Measurements from ENCODE around the gene CITED2.

Gene CITED2

DNA sequence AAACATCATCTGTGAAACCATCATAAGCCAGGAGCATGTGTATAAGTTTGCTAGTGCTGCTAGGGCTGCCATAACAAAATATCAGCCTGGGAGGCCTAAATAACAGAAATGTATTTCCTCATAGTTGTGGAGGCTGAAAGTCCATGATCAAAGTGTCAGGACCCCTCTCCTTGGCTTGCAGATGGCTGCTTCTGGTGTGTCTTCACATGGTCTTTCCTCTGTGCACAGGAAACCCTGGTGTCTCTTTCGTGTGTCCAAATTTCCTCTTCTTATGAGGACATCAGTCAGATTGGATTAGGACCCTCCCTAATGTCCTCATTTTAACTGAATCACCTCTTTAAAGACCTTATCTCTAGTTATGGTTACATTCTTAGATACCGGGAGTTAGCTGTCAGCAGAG is 6.2 kb upstream of the CITED2 start:
- Histone ChIP-seq H3K27me3 (ENCODE audit: low read depth, low read length) (no peaks in the 10 kb centered on the region), H3K4me3 (ENCODE audit: low read depth in 1 of 2, low read length in 2 of 2) (no peak overlapping the region), H3K4me1 (ENCODE audit: control insufficient read depth in 1 of 2, insufficient read depth in 2 of 2, low read length in 2 of 2) (peaks cover 0 to 10% of the 10 kb centered on the region in 2 donors), H3K9me3 (ENCODE audit: control insufficient read depth in 1 of 2, low read length in 2 of 2) (no peaks in the 10 kb centered on the region), H3K27ac (ENCODE audit: low read length) (no peak overlapping the region), H3K36me3 (ENCODE audit: control insufficient read depth in 1 of 2, insufficient read depth in 2 of 2, low read length in 2 of 2) (peaks cover 0 to 3% of the 10 kb centered on the region in 2 donors)

DNA sequence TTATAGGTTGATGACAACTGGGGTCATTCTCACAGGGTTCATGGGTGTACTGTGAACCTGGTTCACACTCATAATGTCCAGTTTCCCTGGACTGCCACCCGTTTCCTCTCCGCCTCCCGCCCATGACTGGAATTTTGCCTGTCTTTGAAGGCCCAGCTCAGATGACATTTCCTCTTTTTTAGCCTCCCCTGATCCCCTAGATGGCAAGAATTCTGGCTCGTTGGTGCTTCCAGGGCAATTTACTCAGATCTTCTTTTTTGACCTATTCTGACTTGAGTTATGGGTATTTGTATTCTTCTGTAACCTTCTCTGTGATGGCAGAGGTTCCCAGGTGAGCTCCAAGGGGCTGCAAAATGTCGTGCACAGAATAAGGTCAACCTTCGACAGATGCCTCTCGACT is 5.7 kb upstream of the CITED2 start:
- H3K9me3 ChIP-seq (ENCODE audit: control insufficient read depth in 1 of 2, low read length in 2 of 2) = no peaks in the 10 kb centered on the region
- H3K4me3 ChIP-seq (ENCODE audit: low read depth in 1 of 2, low read length in 2 of 2) = no peak overlapping the region
- H3K27me3 ChIP-seq (ENCODE audit: low read depth, low read length) = no peaks in the 10 kb centered on the region
- H3K4me1 ChIP-seq (ENCODE audit: control insufficient read depth in 1 of 2, insufficient read depth in 2 of 2, low read length in 2 of 2) = peaks cover 0 to 10% of the 10 kb centered on the region in 2 donors
- H3K27ac ChIP-seq (ENCODE audit: low read length) = no peak overlapping the region
- peaks cover 0 to 6% of the 10 kb centered on the region in 2 donors for H3K36me3 ChIP-seq (ENCODE audit: control insufficient read depth in 1 of 2, insufficient read depth in 2 of 2, low read length in 2 of 2)

DNA sequence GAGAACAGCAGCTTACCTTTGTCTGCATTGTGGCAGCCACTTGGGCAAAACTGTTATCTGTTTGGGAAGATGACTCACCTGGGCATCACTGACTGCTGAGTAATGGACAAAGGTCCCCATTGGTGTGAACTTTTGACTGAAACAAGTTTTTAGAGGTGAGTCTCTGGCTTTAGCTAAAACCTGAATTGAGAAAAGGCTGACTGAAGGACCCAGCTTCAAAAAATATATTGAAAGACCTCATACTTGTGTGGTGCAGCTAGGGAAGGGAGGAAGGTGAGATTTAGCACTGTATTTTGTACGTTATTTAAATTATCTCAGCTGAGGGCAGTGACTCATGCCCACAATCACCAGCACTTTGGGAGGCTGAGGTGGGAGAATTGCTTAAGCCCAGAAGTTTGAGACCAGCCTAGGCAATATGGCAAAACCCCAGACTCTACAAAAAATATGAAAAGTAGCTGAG is 4.5 kb upstream of the CITED2 start:
- Histone ChIP-seq H3K4me1 (ENCODE audit: control insufficient read depth in 1 of 2, insufficient read depth in 2 of 2, low read length in 2 of 2) (peaks cover 0 to 10% of the 10 kb centered on the region in 2 donors), H3K36me3 (ENCODE audit: control insufficient read depth in 1 of 2, insufficient read depth in 2 of 2, low read length in 2 of 2) (peaks cover 0 to 11% of the 10 kb centered on the region in 2 donors), H3K9me3 (ENCODE audit: control insufficient read depth in 1 of 2, low read length in 2 of 2) (no peaks in the 10 kb centered on the region), H3K27me3 (ENCODE audit: low read depth, low read length) (no peaks in the 10 kb centered on the region), H3K4me3 (ENCODE audit: low read depth in 1 of 2, low read length in 2 of 2) (no peak overlapping the region), H3K27ac (ENCODE audit: low read length) (no peak overlapping the region)

DNA sequence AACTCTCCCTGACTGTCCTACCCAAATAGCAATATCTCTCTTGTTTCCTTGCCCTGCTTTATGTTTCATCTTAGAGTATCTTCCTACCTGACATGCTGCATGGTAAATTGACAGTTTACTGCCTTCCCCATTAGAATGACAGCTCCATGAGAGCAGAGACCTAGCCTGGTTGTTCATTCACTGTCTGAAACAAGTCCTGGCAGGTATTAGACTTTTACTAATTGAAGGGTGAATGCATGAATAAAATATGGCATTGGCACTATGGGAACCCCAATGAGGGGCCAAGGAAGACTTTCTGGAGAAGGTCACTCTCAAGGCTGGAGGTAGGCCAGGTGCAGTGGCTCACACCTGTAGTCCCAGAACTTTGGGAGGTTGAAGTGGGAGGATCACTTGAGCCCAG is 3.8 kb upstream of the CITED2 start:
- H3K4me1 ChIP-seq (ENCODE audit: control insufficient read depth in 1 of 2, insufficient read depth in 2 of 2, low read length in 2 of 2) = peaks cover 0 to 10% of the 10 kb centered on the region in 2 donors
- no peaks in the 10 kb centered on the region for H3K9me3 ChIP-seq (ENCODE audit: control insufficient read depth in 1 of 2, low read length in 2 of 2)
- no peaks in the 10 kb centered on the region for H3K27me3 ChIP-seq (ENCODE audit: low read depth, low read length)
- H3K4me3 ChIP-seq (ENCODE audit: low read depth in 1 of 2, low read length in 2 of 2) = no peak overlapping the region
- peaks cover 0 to 14% of the 10 kb centered on the region in 2 donors for H3K36me3 ChIP-seq (ENCODE audit: control insufficient read depth in 1 of 2, insufficient read depth in 2 of 2, low read length in 2 of 2)
- H3K27ac ChIP-seq (ENCODE audit: low read length) = no peak overlapping the region

DNA sequence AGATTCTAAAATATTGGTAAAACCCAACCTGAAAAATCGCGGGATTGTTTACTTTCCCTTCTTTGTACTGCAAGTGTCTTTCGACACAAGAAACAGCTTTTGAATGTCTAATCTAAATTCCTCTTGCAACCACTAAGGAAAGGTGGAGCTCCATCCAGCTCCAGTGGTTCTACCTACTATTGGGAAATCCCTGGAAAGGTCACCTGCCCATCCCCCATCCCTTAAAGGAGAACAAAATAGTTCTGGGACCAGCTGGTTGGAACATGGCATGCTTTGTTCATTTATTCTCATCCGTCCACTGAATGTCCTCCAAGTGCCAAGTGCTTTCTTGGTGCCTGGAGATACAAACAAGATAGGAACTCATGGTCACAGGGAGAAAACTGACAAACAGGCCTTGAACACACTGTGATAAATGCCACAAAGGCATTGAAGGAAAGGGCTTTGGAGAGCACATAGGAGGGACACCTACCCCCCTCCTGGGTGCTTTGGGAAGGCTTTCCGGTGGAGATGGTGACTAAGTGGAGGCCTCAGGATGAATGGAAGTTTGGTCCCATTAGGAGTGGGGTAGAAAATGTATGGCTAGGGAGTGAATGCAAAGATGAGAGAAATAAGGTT is 2.3 kb upstream of the CITED2 start:
- H3K27ac ChIP-seq (ENCODE audit: low read length) = peak overlapping the region; percentile 99
- H3K36me3 ChIP-seq (ENCODE audit: control insufficient read depth in 1 of 2, insufficient read depth in 2 of 2, low read length in 2 of 2) = peaks cover 0 to 18% of the 10 kb centered on the region in 2 donors
- peaks cover 0 to 10% of the 10 kb centered on the region in 2 donors for H3K4me1 ChIP-seq (ENCODE audit: control insufficient read depth in 1 of 2, insufficient read depth in 2 of 2, low read length in 2 of 2)
- H3K4me3 ChIP-seq (ENCODE audit: low read depth in 1 of 2, low read length in 2 of 2) = peak overlapping the region; percentile 99
- H3K9me3 ChIP-seq (ENCODE audit: control insufficient read depth in 1 of 2, low read length in 2 of 2) = no peaks in the 10 kb centered on the region
- H3K27me3 ChIP-seq (ENCODE audit: low read depth, low read length) = no peaks in the 10 kb centered on the region

DNA sequence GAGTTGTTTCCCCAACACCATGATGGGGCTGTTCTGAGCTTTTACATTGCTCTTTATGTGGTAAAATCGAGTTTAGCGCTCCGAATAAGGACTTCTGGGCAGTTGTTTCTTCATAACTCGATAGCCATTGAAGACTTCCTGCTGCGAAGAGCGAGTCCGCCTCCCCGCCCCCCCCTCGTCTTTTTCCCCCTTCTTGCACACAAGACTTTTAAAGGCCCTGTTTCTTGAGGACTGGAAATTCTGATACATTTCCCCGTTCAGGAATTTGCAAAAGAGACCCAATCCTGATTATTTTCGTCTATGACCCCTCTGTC is 1.5 kb upstream of the CITED2 start:
- Histone ChIP-seq H3K4me3 (ENCODE audit: low read depth in 1 of 2, low read length in 2 of 2) (peak overlapping the region; percentile 99), H3K27ac (ENCODE audit: low read length) (peak overlapping the region; percentile 99), H3K9me3 (ENCODE audit: control insufficient read depth in 1 of 2, low read length in 2 of 2) (no peaks in the 10 kb centered on the region), H3K36me3 (ENCODE audit: control insufficient read depth in 1 of 2, insufficient read depth in 2 of 2, low read length in 2 of 2) (peaks cover 0 to 18% of the 10 kb centered on the region in 2 donors), H3K27me3 (ENCODE audit: low read depth, low read length) (no peaks in the 10 kb centered on the region), H3K4me1 (ENCODE audit: control insufficient read depth in 1 of 2, insufficient read depth in 2 of 2, low read length in 2 of 2) (peaks cover 3 to 10% of the 10 kb centered on the region in 2 donors)

DNA sequence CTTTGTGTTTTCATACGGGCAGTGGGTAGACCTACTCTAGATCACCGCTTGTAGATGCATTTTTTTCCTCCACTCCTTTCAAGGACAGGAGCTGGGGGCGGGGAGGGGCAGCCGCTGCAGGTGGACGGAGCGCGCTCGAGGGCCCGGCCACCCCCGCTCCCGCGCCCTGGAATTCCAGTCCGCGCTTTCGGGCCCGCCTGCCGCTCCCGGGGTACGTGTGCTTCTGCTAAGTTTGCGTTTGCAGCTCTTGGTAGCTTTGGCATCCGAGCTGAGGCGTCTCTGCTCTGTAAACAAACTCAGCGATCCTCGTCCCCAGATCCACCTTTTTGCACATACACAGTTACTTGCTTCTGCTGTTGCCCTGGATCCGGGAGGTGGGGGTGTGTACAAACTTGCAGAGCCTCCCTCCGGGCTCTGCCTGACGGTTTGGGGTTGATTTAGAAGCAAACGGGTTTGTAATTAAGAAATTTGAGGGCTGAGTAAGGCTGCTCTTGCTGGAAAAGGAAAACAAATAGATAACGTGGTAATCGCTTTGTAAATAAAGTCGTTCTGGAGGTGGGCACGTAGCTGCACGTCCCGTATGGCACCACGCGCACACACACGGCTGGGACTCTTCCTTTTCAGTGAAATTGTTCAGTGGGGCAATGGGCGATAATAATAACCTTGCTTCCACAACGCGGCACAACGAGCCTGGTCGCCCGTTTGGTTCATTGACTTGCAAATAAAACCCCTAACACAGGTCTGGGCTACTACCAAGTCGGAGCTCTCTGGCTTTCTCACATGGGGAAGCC is 973 bp upstream of the CITED2 start:
- Histone ChIP-seq H3K27me3 (ENCODE audit: low read depth, low read length) (no peaks in the 10 kb centered on the region), H3K4me1 (ENCODE audit: control insufficient read depth in 1 of 2, insufficient read depth in 2 of 2, low read length in 2 of 2) (peaks cover 5 to 14% of the 10 kb centered on the region in 2 donors), H3K4me3 (ENCODE audit: low read depth in 1 of 2, low read length in 2 of 2) (peak overlapping the region; percentile 99), H3K27ac (ENCODE audit: low read length) (peak overlapping the region; percentile 99), H3K9me3 (ENCODE audit: control insufficient read depth in 1 of 2, low read length in 2 of 2) (no peaks in the 10 kb centered on the region), H3K36me3 (ENCODE audit: control insufficient read depth in 1 of 2, insufficient read depth in 2 of 2, low read length in 2 of 2) (peaks cover 0 to 18% of the 10 kb centered on the region in 2 donors)

DNA sequence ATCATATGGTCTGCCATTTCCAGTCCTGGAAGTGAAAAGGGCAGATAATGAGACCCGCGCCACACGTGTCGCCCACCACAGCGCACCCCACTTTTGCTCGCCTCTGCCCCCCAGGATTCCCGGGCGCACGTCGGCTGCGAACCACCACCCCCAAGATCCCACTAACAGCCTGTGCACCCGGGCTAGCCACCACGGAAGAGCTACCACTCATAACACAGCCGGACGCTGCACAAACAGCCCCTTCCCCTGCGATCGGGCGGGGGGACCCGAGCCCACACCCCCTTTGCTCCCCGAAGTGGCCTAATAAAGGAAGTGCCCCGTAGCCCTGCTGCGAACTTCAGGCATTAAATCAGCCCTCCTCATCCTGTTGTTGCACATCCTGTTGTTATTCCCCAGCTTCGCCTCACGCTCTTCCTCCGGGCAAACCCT is 506 bp downstream of the CITED2 start:
- peak overlapping the region; percentile 99 for H3K4me3 ChIP-seq (ENCODE audit: low read depth in 1 of 2, low read length in 2 of 2)
- H3K9me3 ChIP-seq (ENCODE audit: control insufficient read depth in 1 of 2, low read length in 2 of 2) = no peaks in the 10 kb centered on the region
- H3K4me1 ChIP-seq (ENCODE audit: control insufficient read depth in 1 of 2, insufficient read depth in 2 of 2, low read length in 2 of 2) = peaks cover 11 to 21% of the 10 kb centered on the region in 2 donors
- H3K27ac ChIP-seq (ENCODE audit: low read length) = peak overlapping the region; percentile 99
- H3K36me3 ChIP-seq (ENCODE audit: control insufficient read depth in 1 of 2, insufficient read depth in 2 of 2, low read length in 2 of 2) = peaks cover 0 to 18% of the 10 kb centered on the region in 2 donors
- no peaks in the 10 kb centered on the region for H3K27me3 ChIP-seq (ENCODE audit: low read depth, low read length)

DNA sequence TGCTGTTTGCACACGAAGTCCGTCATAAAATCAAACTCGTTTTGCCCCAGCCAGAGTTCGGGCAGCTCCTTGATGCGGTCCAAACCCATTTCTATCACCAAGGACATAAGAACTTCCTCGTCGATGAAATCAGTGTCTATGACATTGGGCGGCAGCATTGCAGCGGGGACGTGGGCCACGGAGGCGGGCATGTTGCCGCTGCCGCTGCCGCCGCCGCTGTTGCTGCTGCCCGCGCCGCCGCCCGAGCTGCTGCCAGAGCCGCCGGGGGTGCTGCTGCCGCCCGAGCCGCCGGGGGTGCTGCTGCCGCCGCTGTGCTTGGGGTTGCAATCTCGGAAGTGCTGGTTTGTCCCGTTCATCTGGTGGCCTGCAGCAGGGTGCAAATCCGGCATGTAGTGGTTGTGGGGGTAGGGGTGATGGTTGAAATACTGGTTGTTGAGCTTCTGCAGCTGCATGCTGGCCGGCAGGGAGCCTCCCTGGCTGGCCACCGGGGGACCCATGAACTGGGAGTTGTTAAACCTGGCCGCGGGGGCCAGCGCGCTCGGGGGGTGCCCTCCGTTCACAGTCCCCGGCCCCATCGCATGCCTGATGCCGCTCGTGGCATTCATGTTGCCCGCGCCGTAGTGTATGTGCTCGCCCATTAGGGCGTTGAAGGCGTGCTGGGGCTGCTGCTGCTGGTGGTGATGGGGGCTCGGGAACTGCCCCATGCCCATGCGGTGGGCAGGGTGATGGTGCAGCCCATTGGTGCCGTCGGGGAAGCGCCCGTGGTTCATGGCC is 1.1 kb downstream of the CITED2 start:
- Histone ChIP-seq H3K4me1 (ENCODE audit: control insufficient read depth in 1 of 2, insufficient read depth in 2 of 2, low read length in 2 of 2) (peaks cover 11 to 26% of the 10 kb centered on the region in 2 donors), H3K9me3 (ENCODE audit: control insufficient read depth in 1 of 2, low read length in 2 of 2) (no peaks in the 10 kb centered on the region), H3K36me3 (ENCODE audit: control insufficient read depth in 1 of 2, insufficient read depth in 2 of 2, low read length in 2 of 2) (peaks cover 0 to 18% of the 10 kb centered on the region in 2 donors), H3K4me3 (ENCODE audit: low read depth in 1 of 2, low read length in 2 of 2) (peak overlapping the region; percentile 99), H3K27me3 (ENCODE audit: low read depth, low read length) (no peaks in the 10 kb centered on the region), H3K27ac (ENCODE audit: low read length) (peak overlapping the region; percentile 99)

DNA sequence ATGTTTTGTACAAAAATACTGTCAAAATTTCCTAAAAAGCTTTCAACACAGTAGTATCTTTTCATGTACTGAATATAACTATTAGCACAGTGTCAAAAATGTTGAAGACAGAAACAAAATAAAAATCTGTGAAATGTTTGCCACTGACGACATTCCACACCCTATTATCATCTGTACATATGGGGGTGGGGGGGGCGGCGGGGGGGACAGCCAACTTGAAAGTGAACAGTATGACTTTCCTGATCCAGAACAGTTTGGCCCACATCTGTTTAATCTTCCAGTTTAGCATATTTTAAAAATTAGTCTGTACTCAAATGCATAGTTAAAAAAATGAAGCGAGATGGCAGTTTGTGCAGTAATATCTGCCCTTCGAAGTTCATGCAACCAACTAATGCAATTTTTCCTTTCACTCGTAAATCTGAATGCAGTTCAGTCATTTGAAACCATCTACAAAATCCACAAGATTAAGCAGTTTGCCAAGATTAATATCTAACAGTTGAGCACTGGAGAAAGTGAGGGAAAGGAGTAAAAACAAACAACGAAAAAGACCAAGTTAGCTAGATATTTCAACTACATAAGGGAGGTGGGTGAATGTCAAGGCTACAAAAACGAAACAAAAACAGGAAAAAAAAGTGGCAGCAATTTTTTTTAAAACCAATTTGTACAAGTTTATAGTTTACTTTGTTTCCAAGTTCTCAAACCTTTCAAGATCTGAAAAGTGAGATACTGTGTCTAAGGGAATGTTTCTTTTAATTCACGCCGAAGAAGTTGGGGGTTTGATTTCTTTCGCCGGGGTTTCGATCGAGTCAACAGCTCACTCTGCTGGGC is 1.9 kb downstream of the CITED2 start:
- Histone ChIP-seq H3K9me3 (ENCODE audit: control insufficient read depth in 1 of 2, low read length in 2 of 2) (no peaks in the 10 kb centered on the region), H3K4me3 (ENCODE audit: low read depth in 1 of 2, low read length in 2 of 2) (peak overlapping the region; percentile 99), H3K27me3 (ENCODE audit: low read depth, low read length) (no peaks in the 10 kb centered on the region), H3K27ac (ENCODE audit: low read length) (peak overlapping the region; percentile 99), H3K36me3 (ENCODE audit: control insufficient read depth in 1 of 2, insufficient read depth in 2 of 2, low read length in 2 of 2) (peaks cover 0 to 18% of the 10 kb centered on the region in 2 donors), H3K4me1 (ENCODE audit: control insufficient read depth in 1 of 2, insufficient read depth in 2 of 2, low read length in 2 of 2) (peaks cover 11 to 26% of the 10 kb centered on the region in 2 donors)

Measured in muscle layer of duodenum (tissue), 2 donors.